GM18858 (cell line): ENCODE results near the gene GADL1.

ENCODE experiments used
- ATAC-seq: cut with Tn5 transposase; IDR thresholded peaks from one replicate; pipeline ENCODE4 v1.9.1; 2021; ENCODE audit not compliant: unreplicated experiment

Gene GADL1

DNA sequence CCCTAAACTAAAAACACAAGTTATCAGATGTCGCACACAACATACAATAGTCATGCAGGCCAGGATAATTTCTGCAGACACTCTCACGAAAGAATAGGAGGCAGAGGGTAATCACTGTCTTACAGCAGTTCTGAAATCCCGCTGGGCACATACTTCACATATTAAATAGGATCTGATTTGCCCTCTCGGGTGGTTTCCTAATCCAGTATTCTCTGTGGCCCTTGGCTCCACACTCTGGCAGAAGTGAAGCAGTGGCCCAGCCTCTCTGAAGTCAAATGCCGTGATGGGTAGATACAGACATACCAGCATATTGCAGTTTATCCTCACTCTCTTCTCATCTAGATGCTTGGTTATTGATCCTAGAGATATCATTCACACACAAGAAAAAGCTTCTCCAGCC is 19.0 kb downstream of the GADL1 start:
- no peak for ATAC-seq

GRCh38 chr3:30873671-30874070 is 20.8 kb downstream of the GADL1 start:
- ATAC-seq: no peak

DNA sequence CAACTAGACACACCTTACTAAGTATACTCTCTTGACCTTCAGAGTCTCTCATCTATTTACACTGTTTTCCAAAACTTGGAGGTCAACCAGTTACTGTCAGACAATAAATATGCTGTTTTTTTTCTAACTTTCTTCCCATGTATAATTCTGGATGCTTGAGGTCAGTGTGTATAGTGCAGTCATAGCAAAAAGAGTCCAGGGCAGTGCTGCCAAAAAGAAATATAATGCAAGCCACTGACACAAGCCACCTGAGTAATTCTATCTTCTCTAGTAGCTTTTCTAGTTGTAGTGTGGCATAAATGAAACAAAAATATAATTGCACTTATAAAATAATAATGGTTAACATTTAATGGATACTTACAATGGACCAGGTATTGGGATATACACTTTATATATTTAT is 21.6 kb downstream of the GADL1 start:
- no peak for ATAC-seq

GRCh38 chr3:30871720-30872119 is 22.7 kb downstream of the GADL1 start:
- ATAC-seq: no peak

GRCh38 chr3:30864836-30865235 is 29.6 kb downstream of the GADL1 start:
- no peak for ATAC-seq

GRCh38 chr3:30864132-30864531 is 30.3 kb downstream of the GADL1 start:
- no peak for ATAC-seq

DNA sequence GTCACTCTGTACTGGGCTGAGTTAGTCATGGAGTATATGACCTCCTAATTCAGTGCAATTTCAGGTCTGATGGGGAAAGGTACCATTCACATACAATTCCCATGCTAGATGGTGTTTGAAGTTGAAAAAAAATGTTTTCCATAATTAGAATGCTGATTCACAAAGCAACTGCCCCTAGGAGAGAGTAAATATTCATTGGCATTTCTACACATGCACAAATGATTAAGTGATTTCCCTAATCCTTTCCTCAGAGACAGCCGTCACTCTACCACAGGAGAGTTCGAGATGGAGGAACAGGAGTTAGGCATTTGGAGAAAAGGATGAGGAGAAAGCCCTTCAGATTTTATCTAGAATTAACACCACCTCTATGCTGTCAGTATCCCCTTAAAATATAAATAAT is 32.5 kb downstream of the GADL1 start:
- ATAC-seq: no peak

DNA sequence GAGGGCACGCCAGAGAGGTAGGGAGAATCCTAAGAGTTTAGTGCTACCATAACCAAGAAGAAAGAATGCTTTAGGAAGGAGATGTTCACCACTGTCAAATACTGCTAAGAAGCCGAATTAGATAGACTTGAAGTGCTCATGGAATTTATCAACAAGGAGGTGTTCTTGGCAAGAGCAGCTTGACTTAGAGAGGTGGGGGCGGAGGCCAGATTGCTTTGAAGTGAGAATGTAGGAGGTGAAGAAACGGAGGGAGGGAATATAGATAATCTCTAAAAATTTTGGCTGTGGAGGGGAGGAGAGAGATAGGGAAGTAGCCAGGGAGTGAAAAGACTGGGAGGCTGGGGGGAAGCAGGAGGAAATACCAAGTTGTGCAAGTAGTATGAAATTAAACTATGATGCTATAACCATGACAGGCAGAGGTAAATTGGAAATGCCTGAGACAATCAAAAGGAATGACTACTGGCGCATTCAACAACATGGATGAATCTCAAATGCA is 35.5 kb downstream of the GADL1 start:
- no peak for ATAC-seq

DNA sequence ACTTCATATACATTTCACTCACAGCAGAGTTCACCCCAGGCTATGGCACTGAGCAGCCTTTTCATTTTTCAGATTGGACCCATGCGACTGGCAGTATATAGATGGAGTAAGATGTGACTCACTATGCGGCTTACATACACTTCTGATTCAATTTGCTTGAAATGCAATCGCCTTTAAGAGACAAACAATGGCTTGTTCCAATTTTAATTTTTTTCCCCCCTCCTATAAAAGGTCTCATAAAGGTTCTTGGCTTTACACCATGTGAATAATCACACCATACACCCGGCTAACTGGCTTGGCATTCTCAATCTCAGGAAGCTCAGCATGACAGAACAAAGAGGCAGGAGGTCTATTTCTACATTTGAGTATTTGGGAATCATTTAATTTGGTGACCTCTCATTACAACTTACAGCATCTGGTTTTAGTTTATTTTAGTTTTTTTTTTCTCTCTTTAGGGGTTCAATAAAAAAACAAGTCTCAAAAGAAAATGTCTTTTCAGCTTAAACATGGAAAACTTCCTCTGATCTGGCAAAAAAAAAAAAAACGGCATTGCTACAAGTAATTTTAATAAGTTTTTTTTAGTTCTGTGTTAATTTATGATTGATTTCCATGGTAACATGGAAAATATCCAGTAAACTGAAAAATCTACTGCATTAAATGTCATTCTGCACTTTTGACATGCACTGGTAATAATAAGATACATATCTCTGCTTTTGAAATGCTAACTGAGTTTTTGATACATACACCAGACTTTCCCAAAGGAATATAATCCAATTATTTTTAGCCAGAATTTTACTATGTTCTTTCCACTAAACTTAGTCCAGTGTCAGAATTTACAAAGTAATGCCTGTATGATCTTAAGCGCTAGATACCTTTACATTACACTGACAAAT is 38.8 kb downstream of the GADL1 start:
- no peak for ATAC-seq

GRCh38 chr3:30852833-30853232 is 41.6 kb downstream of the GADL1 start:
- ATAC-seq: no peak

DNA sequence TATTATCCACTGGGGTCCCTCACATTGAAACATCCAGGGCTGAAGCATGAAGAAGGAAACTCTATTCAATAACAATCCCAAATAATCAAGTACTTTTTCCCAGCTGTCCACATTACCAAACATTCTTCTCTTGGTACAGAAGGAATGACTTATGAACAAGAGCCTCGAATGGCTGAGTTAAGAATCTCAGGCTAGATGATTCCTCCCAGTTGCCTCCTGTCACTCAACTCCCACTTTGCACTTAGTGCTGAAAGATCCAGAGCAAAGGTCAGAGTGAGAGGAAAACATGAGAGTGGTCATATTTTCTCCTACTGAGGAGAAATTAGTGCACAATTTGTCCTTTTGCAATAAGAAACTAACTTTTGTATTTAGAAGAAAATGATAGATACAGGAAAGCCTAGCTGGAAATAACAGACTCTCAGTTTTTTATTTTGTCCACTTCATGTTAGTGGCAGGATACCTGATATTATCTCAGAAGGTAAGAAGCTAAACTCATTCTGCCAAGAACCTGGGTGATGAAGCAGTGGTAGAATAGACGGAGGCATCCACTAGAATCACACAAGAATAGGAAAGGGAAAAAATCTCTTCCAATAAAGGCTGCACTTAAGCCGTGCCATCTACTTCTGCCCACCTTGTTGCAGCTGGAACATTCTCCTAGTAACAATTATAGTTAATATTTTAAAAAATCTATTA is 46.2 kb downstream of the GADL1 start:
- no peak for ATAC-seq

DNA sequence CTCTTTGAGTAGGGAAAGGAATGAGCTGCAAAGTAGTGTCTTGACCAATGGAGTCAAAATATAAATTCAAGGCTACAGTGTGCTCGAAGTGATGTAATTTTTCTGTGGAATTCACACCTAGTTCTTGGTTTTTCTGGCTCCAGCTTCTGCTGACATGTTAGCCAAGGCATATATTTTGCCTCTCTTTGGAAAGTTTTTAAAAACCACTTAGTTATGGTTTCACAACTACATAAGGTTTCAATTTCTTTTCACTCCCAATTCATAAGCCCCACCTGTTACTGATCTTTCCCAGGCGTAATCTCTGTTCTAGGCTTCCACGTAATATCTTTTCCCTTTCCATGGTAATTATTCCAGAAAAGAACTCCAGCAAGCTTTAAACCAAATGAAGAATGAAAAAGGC is 46.9 kb downstream of the GADL1 start:
- ATAC-seq: no peak

DNA sequence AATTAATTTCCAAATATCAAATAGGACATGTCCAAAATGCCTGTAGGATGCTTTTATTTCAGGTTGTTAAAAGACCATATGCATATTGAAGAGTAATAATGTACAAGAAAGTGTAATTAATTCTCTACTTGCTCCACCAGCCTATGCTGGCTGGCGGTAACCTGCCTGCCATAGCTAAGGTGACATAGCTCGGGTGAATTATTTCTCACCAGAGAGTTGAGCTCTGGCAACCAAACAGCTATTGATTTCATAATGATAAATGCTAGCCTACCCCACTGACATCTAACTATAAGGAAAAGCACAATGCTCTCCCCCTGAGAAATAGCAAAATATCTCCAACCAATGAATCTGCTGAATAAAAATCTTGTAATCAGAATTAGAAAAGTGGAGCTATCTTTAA is 48.9 kb downstream of the GADL1 start:
- no peak for ATAC-seq

GRCh38 chr3:30843877-30844276 is 50.6 kb downstream of the GADL1 start:
- no peak for ATAC-seq

- no peak for ATAC-seq
Measured at GRCh38 chr3:30836141-30836540, 58.3 kb downstream of the GADL1 start.

- no peak for ATAC-seq
Measured at GRCh38 chr3:30835667-30836066, 58.8 kb downstream of the GADL1 start.

- no peak for ATAC-seq
Measured at GRCh38 chr3:30832961-30833575, 61.4 kb downstream of the GADL1 start.

- no peak for ATAC-seq
Measured at GRCh38 chr3:30827080-30827479, 67.4 kb downstream of the GADL1 start.

- no peak for ATAC-seq
Measured at GRCh38 chr3:30826531-30826942, 67.9 kb downstream of the GADL1 start.

DNA sequence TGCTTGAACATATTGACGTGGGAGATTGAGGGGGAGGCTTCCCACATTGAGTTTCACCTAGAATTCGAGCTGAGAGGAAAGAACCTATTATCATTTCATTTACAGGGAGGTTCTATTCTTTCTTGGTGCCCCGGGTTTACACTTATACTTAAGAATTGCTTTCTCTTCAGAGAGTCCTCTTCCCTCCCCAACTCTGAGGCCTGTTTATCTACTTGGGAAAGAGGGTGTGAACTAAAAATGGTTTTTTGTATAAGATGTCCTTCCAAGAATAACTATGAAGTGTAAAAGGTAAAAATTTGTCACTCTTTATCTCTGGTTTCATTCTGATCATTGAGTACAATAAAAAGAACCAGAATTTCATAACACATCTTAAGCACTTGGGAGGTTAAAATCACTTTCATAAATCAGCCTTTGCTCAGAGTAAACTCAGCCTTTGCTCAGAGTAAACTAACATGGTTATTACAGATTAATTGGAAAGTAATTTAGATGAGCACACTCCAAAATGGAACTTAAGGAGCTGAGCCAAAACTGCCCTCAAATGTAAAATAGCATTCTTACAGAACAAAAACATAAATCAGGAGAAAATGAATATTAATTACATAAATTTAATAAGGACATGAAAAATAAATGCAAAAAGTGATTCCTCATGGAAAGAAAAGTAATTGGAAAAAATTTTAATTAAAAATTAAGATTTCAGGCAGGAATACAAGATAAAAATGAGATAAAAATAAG is 75.2 kb downstream of the GADL1 start:
- ATAC-seq: no peak

- no peak for ATAC-seq
Measured at GRCh38 chr3:30813734-30814133, 80.7 kb downstream of the GADL1 start.
